Measurements from ENCODE around the gene LECT2. TPM values are rescaled to one million over a fixed set of nuclear protein-coding genes. Genes with fewer than 3 reads are reported as not detected.

LECT2 gene
- not detected in 2 replicates for total RNA-seq

DNA sequence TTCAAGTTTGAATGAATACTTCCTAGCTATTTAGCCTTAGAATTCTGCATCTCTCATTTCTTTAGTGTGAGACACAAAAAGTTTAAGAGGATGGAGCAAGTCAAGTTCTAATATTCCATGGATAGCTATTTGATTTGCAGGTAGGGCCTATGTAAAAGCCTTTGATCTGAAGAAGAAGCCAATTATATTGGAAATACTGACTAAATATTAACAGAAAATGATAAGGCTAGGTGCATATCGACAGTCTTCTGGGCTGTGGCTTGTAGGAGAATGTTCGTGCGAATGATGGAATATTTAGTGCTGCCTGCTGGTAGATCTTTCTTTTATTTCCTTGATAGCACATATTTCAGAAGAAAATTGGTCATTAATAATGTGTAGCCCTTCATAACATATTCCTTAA, at the start of gene LECT2:
LECT2 (minus strand) TSS at position 85 of the 400 bp plus-strand sequence. CDS start 150 bp downstream, outside the sequence.

Other genes with a start within 250 kb of the LECT2 start
- gene SLC25A48, start 120.3 kb downstream of the LECT2 start, total RNA-seq, result not detected in 2 replicates
- not detected in 2 replicates for gene IL9, start 59.1 kb downstream of the LECT2 start, total RNA-seq
- 1.9 and 19.0 TPM in 2 replicates for gene TGFBI, start 74.0 kb upstream of the LECT2 start, total RNA-seq
- gene SMAD5, start 177.9 kb upstream of the LECT2 start, total RNA-seq, result 36.7 and 52.3 TPM in 2 replicates
- gene SMIM32, start 238.2 kb upstream of the LECT2 start, total RNA-seq, result not detected in 2 replicates

Measured in dermis lymphatic vessel endothelial cell (primary cell).